Measurements from ENCODE around the gene AZU1.
"Not testable (repeated sequence)": the region's sequence is repeated elsewhere in the genome, so short reads cannot be mapped to it uniquely, and the experiment has no call there.

The AZU1 gene

GRCh38 chr19:810883-811489 is 16.7 kb upstream of the AZU1 start:
- no peak for DNase-seq

GRCh38 chr19:811506-812048 is 16.1 kb upstream of the AZU1 start:
- DNase-seq, result no peak

GRCh38 chr19:812049-812746 is 15.4 kb upstream of the AZU1 start:
- DNase-seq, result no peak

GRCh38 chr19:812747-813218 is 14.9 kb upstream of the AZU1 start:
- DNase-seq, result no peak

- no peak for DNase-seq
Measured at GRCh38 chr19:813219-814151, 14.2 kb upstream of the AZU1 start.

- DNase-seq, result no peak
Measured at GRCh38 chr19:814152-815078, 13.2 kb upstream of the AZU1 start.

- no peak for DNase-seq
Measured at GRCh38 chr19:815079-815774, 12.4 kb upstream of the AZU1 start.

- no peak for DNase-seq
Measured at GRCh38 chr19:815775-816499, 11.7 kb upstream of the AZU1 start.

GRCh38 chr19:816500-816857 is 11.2 kb upstream of the AZU1 start:
- no peak for DNase-seq

- DNase-seq, result not testable (repeated sequence)
Measured at GRCh38 chr19:820212-820611, 7.4 kb upstream of the AZU1 start.

GRCh38 chr19:821231-821824 is 6.3 kb upstream of the AZU1 start:
- DNase-seq, result no peak

- no peak for DNase-seq
Measured at GRCh38 chr19:821825-822503, 5.7 kb upstream of the AZU1 start, which contains the start of gene PLPPR3. TSS of gene PLPPR3 (minus strand) at chr19:821955. CDS start at chr19:821559, 396 bp downstream.

- no peak for DNase-seq
Measured at GRCh38 chr19:823565-824121, 4.0 kb upstream of the AZU1 start.

GRCh38 chr19:824885-825284 is 2.8 kb upstream of the AZU1 start:
- DNase-seq, result no peak

- DNase-seq, result no peak
Measured at GRCh38 chr19:825897-826644, 1.6 kb upstream of the AZU1 start.

- no peak for DNase-seq
Measured at GRCh38 chr19:827314-827709, 325 bp upstream of the AZU1 start.

GRCh38 chr19:829129-829758 is 1.6 kb downstream of the AZU1 start:
- no peak for DNase-seq

Data from activated effector memory CD4-positive, alpha-beta T cell treated with Interleukin-2 at 50 U/mL for 16 hours (primary cell).